Effector memory CD4-positive, alpha-beta T cell (primary cell): ENCODE results near the gene CHRND.
"Not testable (repeated sequence)": the region's sequence is repeated elsewhere in the genome, so short reads cannot be mapped to it uniquely, and the experiment has no call there.

Source experiments
- DNase-seq, 3 donors: peaks; one replicate each; pipeline ENCODE4 v3.0.0-alpha.2; 2020
- H3K27ac ChIP-seq: 2 replicates; pipeline ENCODE4 v1.7.0; 2013; ENCODE audit warnings: mild to moderate bottlenecking, low read length, moderate library complexity; ENCODE audit not compliant: insufficient read depth, poor library complexity, severe bottlenecking
- H3K27me3 ChIP-seq: replicated peaks from 2 replicates; pipeline ENCODE4 v1.7.0; 2013; ENCODE audit warnings: mild to moderate bottlenecking, low read length; ENCODE audit not compliant: insufficient read depth, control insufficient read depth, poor library complexity, severe bottlenecking
- H3K36me3 ChIP-seq: 2 replicates; pipeline ENCODE4 v1.7.0; 2013; ENCODE audit warnings: mild to moderate bottlenecking, low read length, moderate library complexity; ENCODE audit not compliant: control insufficient read depth, insufficient read depth
- H3K4me1 ChIP-seq: 2 replicates; pipeline ENCODE4 v1.7.0; 2013; ENCODE audit warnings: low read length, mild to moderate bottlenecking; ENCODE audit not compliant: control insufficient read depth, insufficient read depth, poor library complexity, severe bottlenecking
- H3K4me3 ChIP-seq: 2 replicates; pipeline ENCODE4 v1.7.0; 2013; ENCODE audit warnings: low read length, low read depth, mild to moderate bottlenecking; ENCODE audit not compliant: insufficient read depth, poor library complexity, severe bottlenecking
- H3K9me3 ChIP-seq: 2 replicates; pipeline ENCODE4 v1.7.0; 2013; ENCODE audit warnings: mild to moderate bottlenecking, low read length, moderate library complexity; ENCODE audit not compliant: control insufficient read depth

The CHRND gene

GRCh38 chr2:232551776-232552175, 25.8 kb downstream of the CHRND start:
- peak overlapping the region; percentile 96 for H3K27ac ChIP-seq
- H3K9me3 ChIP-seq: no peaks in the 10 kb centered on the region
- peaks cover 17% of the 10 kb centered on the region for H3K4me1 ChIP-seq
- no peaks in the 10 kb centered on the region for H3K27me3 ChIP-seq
- peaks cover 8% of the 10 kb centered on the region for H3K36me3 ChIP-seq
- no peak for DNase-seq
- H3K4me3 ChIP-seq: no peak overlapping the region

GRCh38 chr2:232556426-232556825, 30.5 kb downstream of the CHRND start:
- Histone ChIP-seq H3K27ac (no peak overlapping the region), H3K4me3 (no peak overlapping the region), H3K27me3 (no peaks in the 10 kb centered on the region), H3K36me3 (peaks cover 39% of the 10 kb centered on the region), H3K4me1 (peaks cover 5% of the 10 kb centered on the region), H3K9me3 (no peaks in the 10 kb centered on the region)
- DNase-seq: no peak

DNA sequence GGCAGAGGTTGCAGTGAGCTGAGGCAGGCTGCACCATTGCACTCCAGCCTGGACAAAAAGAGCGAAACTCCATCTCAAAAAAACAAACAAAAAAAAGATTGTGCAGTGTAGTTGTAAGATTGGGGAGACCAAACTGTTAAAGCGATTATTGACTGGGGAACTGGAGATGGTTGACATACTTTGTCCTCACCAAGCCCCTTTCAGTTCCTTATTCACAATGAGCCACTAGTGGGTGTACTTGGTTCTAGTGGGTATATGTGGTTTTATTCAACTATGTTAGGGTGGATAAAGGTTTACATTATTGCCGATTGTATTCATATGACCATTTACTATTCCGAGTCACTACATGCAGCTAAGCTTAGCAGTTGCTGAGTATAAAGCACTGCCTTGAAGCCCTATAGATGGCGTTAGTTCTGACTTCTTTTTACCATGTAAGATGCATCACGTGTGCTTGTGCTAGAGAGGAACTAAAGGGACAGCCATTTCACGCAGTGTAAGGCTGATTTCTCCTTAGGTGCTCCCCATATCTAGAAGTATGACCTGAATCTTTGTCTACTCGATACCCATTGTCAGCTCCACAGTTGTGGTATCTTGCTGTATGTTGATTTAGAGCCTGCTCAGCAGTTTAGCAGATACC, 36.7 kb downstream of the CHRND start:
- Histone ChIP-seq H3K36me3 (peaks cover 65% of the 10 kb centered on the region), H3K4me1 (no peaks in the 10 kb centered on the region), H3K27me3 (no peaks in the 10 kb centered on the region), H3K27ac (no peak overlapping the region), H3K9me3 (no peaks in the 10 kb centered on the region), H3K4me3 (no peak overlapping the region)
- no peak for DNase-seq

DNA sequence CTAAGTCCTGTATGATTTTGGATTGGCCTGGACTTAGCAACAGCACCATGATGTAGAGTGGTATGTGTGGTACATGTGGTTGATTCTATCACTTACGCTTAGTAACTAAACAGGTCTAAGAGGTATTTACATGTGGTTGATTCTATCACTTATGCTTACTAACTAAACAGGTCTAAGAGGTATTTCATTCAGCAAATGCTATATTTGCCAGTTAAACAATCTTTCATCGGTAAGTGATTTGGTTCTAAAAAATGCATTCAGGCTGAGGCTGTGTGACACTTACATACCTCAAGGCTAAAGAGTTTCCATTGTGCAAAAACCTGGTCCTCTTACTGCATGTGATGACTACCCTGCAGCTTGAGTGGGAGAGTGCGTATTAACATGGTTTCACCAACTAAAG, 37.6 kb downstream of the CHRND start:
- no peaks in the 10 kb centered on the region for H3K4me1 ChIP-seq
- peaks cover 65% of the 10 kb centered on the region for H3K36me3 ChIP-seq
- no peaks in the 10 kb centered on the region for H3K27me3 ChIP-seq
- H3K27ac ChIP-seq: no peak overlapping the region
- no peak for DNase-seq
- no peaks in the 10 kb centered on the region for H3K9me3 ChIP-seq
- H3K4me3 ChIP-seq: no peak overlapping the region

DNA sequence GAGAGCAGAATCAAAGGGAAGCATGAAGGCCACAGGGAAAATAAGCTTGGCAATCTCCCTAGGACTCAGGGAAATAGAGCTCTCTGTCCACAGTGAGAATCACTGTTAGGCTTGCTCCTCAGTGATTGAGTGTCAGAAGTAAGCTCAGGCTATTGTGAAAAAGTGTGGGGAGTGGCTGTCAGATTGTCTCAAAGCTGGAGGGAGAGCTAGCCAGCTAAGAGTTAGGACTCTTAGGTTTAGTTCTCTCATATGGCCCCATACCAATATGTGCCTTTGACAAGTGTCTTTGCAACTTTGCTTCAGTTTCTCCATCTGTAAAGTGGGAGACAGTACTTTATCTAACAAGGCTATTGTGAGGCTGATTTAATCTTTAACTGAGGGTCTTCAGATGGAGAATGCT, 41.8 kb downstream of the CHRND start:
- no peak overlapping the region for H3K27ac ChIP-seq
- H3K4me1 ChIP-seq: no peaks in the 10 kb centered on the region
- no peak for DNase-seq
- no peak overlapping the region for H3K4me3 ChIP-seq
- no peaks in the 10 kb centered on the region for H3K27me3 ChIP-seq
- no peaks in the 10 kb centered on the region for H3K9me3 ChIP-seq
- H3K36me3 ChIP-seq: peaks cover 64% of the 10 kb centered on the region

- Histone ChIP-seq H3K27ac (no peak overlapping the region), H3K36me3 (peaks cover 68% of the 10 kb centered on the region), H3K27me3 (no peaks in the 10 kb centered on the region), H3K9me3 (no peaks in the 10 kb centered on the region), H3K4me3 (no peak overlapping the region), H3K4me1 (no peaks in the 10 kb centered on the region)
- no peak for DNase-seq
Measured at GRCh38 chr2:232568161-232568560, 42.2 kb downstream of the CHRND start.

- no peak for DNase-seq
- Histone ChIP-seq H3K27me3 (no peaks in the 10 kb centered on the region), H3K27ac (no peak overlapping the region), H3K4me1 (no peaks in the 10 kb centered on the region), H3K36me3 (peaks cover 73% of the 10 kb centered on the region), H3K9me3 (no peaks in the 10 kb centered on the region), H3K4me3 (no peak overlapping the region)
Measured at GRCh38 chr2:232569541-232569940, 43.6 kb downstream of the CHRND start.

GRCh38 chr2:232570481-232570880, 44.5 kb downstream of the CHRND start:
- not testable (repeated sequence) for H3K27ac ChIP-seq, H3K9me3 ChIP-seq, H3K27me3 ChIP-seq, DNase-seq, H3K4me1 ChIP-seq, H3K4me3 ChIP-seq
- H3K36me3 ChIP-seq: peaks cover 71% of the 10 kb centered on the region

- H3K9me3 ChIP-seq: no peaks in the 10 kb centered on the region
- DNase-seq: no peak
- H3K27ac ChIP-seq: no peak overlapping the region
- no peaks in the 10 kb centered on the region for H3K27me3 ChIP-seq
- H3K4me1 ChIP-seq: no peaks in the 10 kb centered on the region
- H3K36me3 ChIP-seq: peaks cover 66% of the 10 kb centered on the region
- H3K4me3 ChIP-seq: no peak overlapping the region
Measured at GRCh38 chr2:232571026-232571474, 45.1 kb downstream of the CHRND start.

DNA sequence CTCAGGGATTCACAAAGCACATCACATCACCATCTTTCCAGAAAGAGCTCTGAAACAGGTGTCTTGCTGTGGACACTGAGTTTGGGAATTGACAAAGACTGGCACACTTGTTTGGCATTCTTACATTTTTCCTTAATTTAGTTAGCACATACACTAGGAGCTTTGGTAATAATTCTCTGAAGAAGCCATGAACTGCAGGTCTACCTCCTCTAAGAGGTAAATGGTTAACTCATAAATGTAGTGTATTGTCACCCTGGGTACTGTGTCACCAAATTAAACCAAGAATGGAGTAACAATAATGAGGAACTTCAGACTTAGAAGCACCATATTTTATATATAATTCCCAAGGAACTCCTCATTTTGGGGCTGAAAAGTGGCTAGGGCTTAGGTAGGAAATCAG, 47.1 kb downstream of the CHRND start:
- Histone ChIP-seq H3K27me3 (no peaks in the 10 kb centered on the region), H3K9me3 (no peaks in the 10 kb centered on the region), H3K4me3 (no peak overlapping the region), H3K36me3 (peaks cover 57% of the 10 kb centered on the region), H3K27ac (no peak overlapping the region), H3K4me1 (no peaks in the 10 kb centered on the region)
- DNase-seq: no peak
